ENCODE measurements around the gene SEMA3F. TPM values are rescaled to one million over a fixed set of nuclear protein-coding genes. Genes with fewer than 3 reads are reported as not detected.

SEMA3F gene
- total and polyA plus RNA-seq, 10 of the 15 experiments (the other 5 are each of a cell fraction or from before 2014, with no cell fraction given) = 0.08 to 0.28 (median 0.12) TPM; not detected in 6

DNA sequence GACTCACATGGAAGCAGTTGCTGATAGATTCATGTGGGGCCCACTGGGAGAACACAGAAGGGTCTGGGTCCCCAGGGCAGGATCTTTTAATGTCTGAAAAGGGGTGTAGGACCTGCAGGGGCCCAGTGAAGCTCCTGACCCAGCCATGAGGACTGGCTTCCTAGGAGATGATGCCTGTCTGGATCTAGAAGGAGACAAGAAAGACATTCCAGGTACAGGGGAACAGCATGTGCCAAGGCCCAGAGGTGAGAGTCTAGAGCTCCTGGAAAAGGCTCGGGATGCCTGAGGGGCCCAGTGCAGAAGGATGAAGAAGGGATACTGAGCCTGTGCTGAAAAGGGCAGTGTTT, 4.7 kb upstream of the SEMA3F start:
- ChIA-PET RAD21 (ENCODE audit: unreplicated experiment) (no interaction called here), POLR2A (no interaction called here), SMC1A (ENCODE audit: uncharacterized antibody, unreplicated experiment) (no interaction called here), CTCF (no interaction called here)
- no peak overlapping the region for H3K27ac ChIP-seq (ENCODE audit: control insufficient read depth, insufficient read depth)
- WGBS (ENCODE audit: insufficient coverage, insufficient replicate concordance, low lambda C conversion rate, missing lambda C conversion rate) = 6% methylated on average over 1 of the region's 1 CpG
- TF ChIP-seq ZSCAN29 (IDR thresholded peaks at IDR 0.05) = no peak
- TF ChIP-seq, protein P1, sequence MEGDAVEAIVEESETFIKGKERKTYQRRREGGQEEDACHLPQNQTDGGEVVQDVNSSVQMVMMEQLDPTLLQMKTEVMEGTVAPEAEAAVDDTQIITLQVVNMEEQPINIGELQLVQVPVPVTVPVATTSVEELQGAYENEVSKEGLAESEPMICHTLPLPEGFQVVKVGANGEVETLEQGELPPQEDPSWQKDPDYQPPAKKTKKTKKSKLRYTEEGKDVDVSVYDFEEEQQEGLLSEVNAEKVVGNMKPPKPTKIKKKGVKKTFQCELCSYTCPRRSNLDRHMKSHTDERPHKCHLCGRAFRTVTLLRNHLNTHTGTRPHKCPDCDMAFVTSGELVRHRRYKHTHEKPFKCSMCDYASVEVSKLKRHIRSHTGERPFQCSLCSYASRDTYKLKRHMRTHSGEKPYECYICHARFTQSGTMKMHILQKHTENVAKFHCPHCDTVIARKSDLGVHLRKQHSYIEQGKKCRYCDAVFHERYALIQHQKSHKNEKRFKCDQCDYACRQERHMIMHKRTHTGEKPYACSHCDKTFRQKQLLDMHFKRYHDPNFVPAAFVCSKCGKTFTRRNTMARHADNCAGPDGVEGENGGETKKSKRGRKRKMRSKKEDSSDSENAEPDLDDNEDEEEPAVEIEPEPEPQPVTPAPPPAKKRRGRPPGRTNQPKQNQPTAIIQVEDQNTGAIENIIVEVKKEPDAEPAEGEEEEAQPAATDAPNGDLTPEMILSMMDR (IDR thresholded peaks at IDR 0.05 in 2 of 3, conservative IDR thresholded peaks at IDR 0.05 in 1 of 3; ENCODE audit: control insufficient read depth in 2 of 3, extremely low read depth in 1 of 3, insufficient read depth in 1 of 3, low read depth in 3 of 3, low read length in 3 of 3) = no peak
- TF ChIP-seq KDM1A (IDR thresholded peaks at IDR 0.05; ENCODE audit: borderline replicate concordance) = no peak
- TF ChIP-seq GABPA (IDR thresholded peaks at IDR 0.05; ENCODE audit: low read depth) = no peak
- no peak for DNase-seq (ENCODE audit: low read depth, low spot score)
- no TSS peak for BruUV-seq (replicated peaks)
- no peaks in the 10 kb centered on the region for H3K36me3 ChIP-seq (ENCODE audit: control insufficient read depth in 2 of 2, insufficient read depth in 2 of 2, low read length in 1 of 2)
- H2AFZ ChIP-seq (ENCODE audit: control insufficient read depth, low read depth, low read length) = no peak overlapping the region
- intact Hi-C loops (cut with micrococcal nuclease; ENCODE audit: unreplicated experiment) = no loop called here
- no peaks in the 10 kb centered on the region; the same call in 1 of the 2 replicates for H3K4me1 ChIP-seq (ENCODE audit: control insufficient read depth, insufficient read depth, low read length)
- no peak for FAIRE-seq
- no peaks in the 10 kb centered on the region for H3K9me3 ChIP-seq (replicated peaks; ENCODE audit: control insufficient read depth, insufficient read depth, low read length)
- in situ Hi-C loops (cut with MboI) = no loop called here
- H3K9ac ChIP-seq (ENCODE audit: control insufficient read depth, insufficient read depth, low read length) = no peak overlapping the region
- H3K27me3 ChIP-seq (replicated peaks in 1 of 2; ENCODE audit: control insufficient read depth in 2 of 2, insufficient read depth in 2 of 2, low read length in 1 of 2) = peaks cover 4 to 6% of the 10 kb centered on the region in 2 experiments
- ATAC-seq = no peak
- no peaks in the 10 kb centered on the region for H4K20me1 ChIP-seq (ENCODE audit: control insufficient read depth, insufficient read depth)
- H3K4me2 ChIP-seq (ENCODE audit: control insufficient read depth, insufficient read depth) = no peak overlapping the region
- no peaks in the 10 kb centered on the region for H3K79me2 ChIP-seq (ENCODE audit: control insufficient read depth, insufficient read depth, low read length)
- H3K4me3 ChIP-seq = no peak overlapping the region

GRCh38 chr3:50150863-50151686, 4.0 kb upstream of the SEMA3F start:
- 22% methylated on average over 11 of the region's 18 CpGs for WGBS (ENCODE audit: insufficient coverage, insufficient replicate concordance, low lambda C conversion rate, missing lambda C conversion rate)
- ChIA-PET SMC1A (ENCODE audit: uncharacterized antibody, unreplicated experiment) (no interaction called here), CTCF (no interaction called here), POLR2A (no interaction called here), RAD21 (ENCODE audit: unreplicated experiment) (no interaction called here)
- Histone ChIP-seq H3K9ac (ENCODE audit: control insufficient read depth, insufficient read depth, low read length) (no peak overlapping the region), H3K9me3 (replicated peaks; ENCODE audit: control insufficient read depth, insufficient read depth, low read length) (no peaks in the 10 kb centered on the region), H3K27me3 (replicated peaks in 1 of 2; ENCODE audit: control insufficient read depth in 2 of 2, insufficient read depth in 2 of 2, low read length in 1 of 2) (peaks cover 7 to 12% of the 10 kb centered on the region in 2 experiments), H3K79me2 (ENCODE audit: control insufficient read depth, insufficient read depth, low read length) (no peaks in the 10 kb centered on the region), H3K4me2 (ENCODE audit: control insufficient read depth, insufficient read depth) (no peak overlapping the region), H4K20me1 (ENCODE audit: control insufficient read depth, insufficient read depth) (no peaks in the 10 kb centered on the region), H3K4me1 (ENCODE audit: control insufficient read depth, insufficient read depth, low read length) (no peaks in the 10 kb centered on the region; the same call in 1 of the 2 replicates), H3K4me3 (no peak overlapping the region), H3K27ac (ENCODE audit: control insufficient read depth, insufficient read depth) (no peak overlapping the region), H3K36me3 (ENCODE audit: control insufficient read depth in 2 of 2, insufficient read depth in 2 of 2, low read length in 1 of 2) (no peaks in the 10 kb centered on the region), H2AFZ (ENCODE audit: control insufficient read depth, low read depth, low read length) (no peak overlapping the region)
- DNase-seq (ENCODE audit: low read depth, low spot score) (no peak), FAIRE-seq (no peak), ATAC-seq (no peak)
- in situ Hi-C loops (cut with MboI) (no loop called here), intact Hi-C loops (cut with micrococcal nuclease; ENCODE audit: unreplicated experiment) (no loop called here)
- no TSS peak for BruUV-seq (replicated peaks)
- TF ChIP-seq TCF7 (IDR thresholded peaks at IDR 0.05; ENCODE audit: borderline replicate concordance) (no peak), FOXK2 (IDR thresholded peaks at IDR 0.05) (no peak), ZNF24 (IDR thresholded peaks at IDR 0.05) (no peak), TCF3 (IDR thresholded peaks at IDR 0.05; ENCODE audit: borderline replicate concordance, insufficient read depth, low read depth, low read length) (no peak), SMARCA5 (IDR thresholded peaks at IDR 0.05) (no peak), TAF1 (IDR thresholded peaks at IDR 0.05; ENCODE audit: borderline replicate concordance, low read depth, low read length) (no peak), SIX5 (IDR thresholded peaks at IDR 0.05; ENCODE audit: low read depth, low read length, severe bottlenecking) (no peak), KDM1A (IDR thresholded peaks at IDR 0.05; ENCODE audit: borderline replicate concordance) (no peak), NFXL1 (IDR thresholded peaks at IDR 0.05; ENCODE audit: borderline replicate concordance) (no peak), KLF5 (IDR thresholded peaks at IDR 0.05; ENCODE audit: partially characterized antibody) (no peak), SMC3 (IDR thresholded peaks at IDR 0.05; ENCODE audit: borderline replicate concordance, low read length) (no peak), BACH1 (IDR thresholded peaks at IDR 0.05; ENCODE audit: borderline replicate concordance) (no peak)
- TF ChIP-seq, protein P2, sequence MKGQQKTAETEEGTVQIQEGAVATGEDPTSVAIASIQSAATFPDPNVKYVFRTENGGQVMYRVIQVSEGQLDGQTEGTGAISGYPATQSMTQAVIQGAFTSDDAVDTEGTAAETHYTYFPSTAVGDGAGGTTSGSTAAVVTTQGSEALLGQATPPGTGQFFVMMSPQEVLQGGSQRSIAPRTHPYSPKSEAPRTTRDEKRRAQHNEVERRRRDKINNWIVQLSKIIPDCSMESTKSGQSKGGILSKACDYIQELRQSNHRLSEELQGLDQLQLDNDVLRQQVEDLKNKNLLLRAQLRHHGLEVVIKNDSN (IDR thresholded peaks at IDR 0.05; ENCODE audit: borderline replicate concordance, extremely low read length, insufficient read depth, low read depth, low read length) = no peak
